HG02610 (cell line): Measurements from ENCODE around the gene TRAPPC2L.

Experiments
- ATAC-seq: cut with Tn5 transposase; IDR thresholded peaks from one replicate; pipeline ENCODE4 v1.9.1; 2021; ENCODE audit warnings: mild to moderate bottlenecking, moderate library complexity; ENCODE audit not compliant: unreplicated experiment

TRAPPC2L gene

GRCh38 chr16:88874938-88875599 is 18.1 kb downstream of the TRAPPC2L start:
- no peak for ATAC-seq

- no peak for ATAC-seq
Observed at GRCh38 chr16:88875703-88876234, 18.8 kb downstream of the TRAPPC2L start.

GRCh38 chr16:88876942-88877526 is 20.1 kb downstream of the TRAPPC2L start:
- no peak for ATAC-seq

- ATAC-seq, result no peak
Observed at GRCh38 chr16:88877564-88878289, 20.8 kb downstream of the TRAPPC2L start.

- no peak for ATAC-seq
Observed at GRCh38 chr16:88878356-88878755, 21.4 kb downstream of the TRAPPC2L start.

- no peak for ATAC-seq
Observed at GRCh38 chr16:88878967-88879787, 22.2 kb downstream of the TRAPPC2L start.

GRCh38 chr16:88879788-88880055 is 22.8 kb downstream of the TRAPPC2L start:
- no peak for ATAC-seq

GRCh38 chr16:88880226-88881006 is 23.5 kb downstream of the TRAPPC2L start:
- ATAC-seq, result no peak

GRCh38 chr16:88881007-88881615 is 24.2 kb downstream of the TRAPPC2L start:
- ATAC-seq, result no peak

- ATAC-seq, result no peak
Observed at GRCh38 chr16:88881675-88882357, 24.9 kb downstream of the TRAPPC2L start.

GRCh38 chr16:88882358-88883030 is 25.6 kb downstream of the TRAPPC2L start:
- ATAC-seq, result no peak

- no peak for ATAC-seq
Observed at GRCh38 chr16:88883117-88883895, 26.4 kb downstream of the TRAPPC2L start.

- no peak for ATAC-seq
Observed at GRCh38 chr16:88883946-88884345, 27.0 kb downstream of the TRAPPC2L start.

GRCh38 chr16:88884569-88885271 is 27.8 kb downstream of the TRAPPC2L start:
- ATAC-seq, result no peak

GRCh38 chr16:88885693-88886280 is 28.9 kb downstream of the TRAPPC2L start:
- ATAC-seq, result no peak

GRCh38 chr16:88886420-88886844 is 29.5 kb downstream of the TRAPPC2L start:
- ATAC-seq, result no peak

- ATAC-seq, result no peak
Observed at GRCh38 chr16:88886845-88887521, 30.1 kb downstream of the TRAPPC2L start.
